GM12873 (cell line): Measurements from ENCODE around the gene SLC35F6.

Source experiments
- TF ChIP-seq, protein P1 (sequence below): IDR thresholded peaks from 2 replicates; pipeline ENCODE4 v1.5.1; 2012; ENCODE audit warnings: low read depth, mild to moderate bottlenecking, moderate library complexity, low read length, control low read depth; ENCODE audit not compliant: insufficient read depth; ENCODE audit errors: missing control alignments

The SLC35F6 gene

GRCh38 chr2:26724784-26725520 is 39.1 kb upstream of the SLC35F6 start:
- TF ChIP-seq, protein P1, sequence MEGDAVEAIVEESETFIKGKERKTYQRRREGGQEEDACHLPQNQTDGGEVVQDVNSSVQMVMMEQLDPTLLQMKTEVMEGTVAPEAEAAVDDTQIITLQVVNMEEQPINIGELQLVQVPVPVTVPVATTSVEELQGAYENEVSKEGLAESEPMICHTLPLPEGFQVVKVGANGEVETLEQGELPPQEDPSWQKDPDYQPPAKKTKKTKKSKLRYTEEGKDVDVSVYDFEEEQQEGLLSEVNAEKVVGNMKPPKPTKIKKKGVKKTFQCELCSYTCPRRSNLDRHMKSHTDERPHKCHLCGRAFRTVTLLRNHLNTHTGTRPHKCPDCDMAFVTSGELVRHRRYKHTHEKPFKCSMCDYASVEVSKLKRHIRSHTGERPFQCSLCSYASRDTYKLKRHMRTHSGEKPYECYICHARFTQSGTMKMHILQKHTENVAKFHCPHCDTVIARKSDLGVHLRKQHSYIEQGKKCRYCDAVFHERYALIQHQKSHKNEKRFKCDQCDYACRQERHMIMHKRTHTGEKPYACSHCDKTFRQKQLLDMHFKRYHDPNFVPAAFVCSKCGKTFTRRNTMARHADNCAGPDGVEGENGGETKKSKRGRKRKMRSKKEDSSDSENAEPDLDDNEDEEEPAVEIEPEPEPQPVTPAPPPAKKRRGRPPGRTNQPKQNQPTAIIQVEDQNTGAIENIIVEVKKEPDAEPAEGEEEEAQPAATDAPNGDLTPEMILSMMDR: no peak

DNA sequence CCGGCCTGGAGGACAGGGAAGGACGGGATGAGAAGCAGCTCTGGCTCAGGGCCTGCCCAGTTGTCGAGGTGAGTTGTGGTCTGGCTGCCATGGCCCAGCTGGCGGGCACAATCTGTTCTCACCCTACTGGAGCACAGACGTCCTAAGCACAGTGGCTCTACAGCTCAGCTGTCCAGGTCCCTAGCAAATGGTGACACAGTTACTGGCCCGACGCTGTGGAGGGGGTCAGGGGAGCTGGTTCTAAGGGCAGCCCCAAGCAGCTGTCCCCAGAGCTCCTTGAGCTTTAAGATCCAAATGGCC is 38.6 kb upstream of the SLC35F6 start:
- TF ChIP-seq, protein P1: no peak

DNA sequence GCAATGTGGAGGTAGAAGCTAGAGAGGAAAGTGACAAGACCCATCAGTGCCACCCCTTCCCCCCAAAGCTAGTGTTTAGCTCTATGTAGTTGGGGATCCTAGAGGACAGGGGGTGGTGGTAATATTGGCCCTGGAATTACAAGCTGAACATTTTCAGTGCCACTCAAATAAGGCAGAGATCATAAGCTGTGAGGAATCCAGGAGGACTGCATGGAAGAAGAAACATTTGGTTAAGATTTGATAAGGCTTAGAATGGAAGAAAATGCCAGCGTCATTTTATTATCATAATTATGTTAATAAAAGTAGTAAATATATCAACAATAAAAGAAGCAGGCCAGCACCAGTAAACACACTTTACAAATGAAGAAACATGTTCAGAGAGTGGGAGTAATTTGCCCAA is 37.9 kb upstream of the SLC35F6 start:
- TF ChIP-seq, protein P1: no peak

DNA sequence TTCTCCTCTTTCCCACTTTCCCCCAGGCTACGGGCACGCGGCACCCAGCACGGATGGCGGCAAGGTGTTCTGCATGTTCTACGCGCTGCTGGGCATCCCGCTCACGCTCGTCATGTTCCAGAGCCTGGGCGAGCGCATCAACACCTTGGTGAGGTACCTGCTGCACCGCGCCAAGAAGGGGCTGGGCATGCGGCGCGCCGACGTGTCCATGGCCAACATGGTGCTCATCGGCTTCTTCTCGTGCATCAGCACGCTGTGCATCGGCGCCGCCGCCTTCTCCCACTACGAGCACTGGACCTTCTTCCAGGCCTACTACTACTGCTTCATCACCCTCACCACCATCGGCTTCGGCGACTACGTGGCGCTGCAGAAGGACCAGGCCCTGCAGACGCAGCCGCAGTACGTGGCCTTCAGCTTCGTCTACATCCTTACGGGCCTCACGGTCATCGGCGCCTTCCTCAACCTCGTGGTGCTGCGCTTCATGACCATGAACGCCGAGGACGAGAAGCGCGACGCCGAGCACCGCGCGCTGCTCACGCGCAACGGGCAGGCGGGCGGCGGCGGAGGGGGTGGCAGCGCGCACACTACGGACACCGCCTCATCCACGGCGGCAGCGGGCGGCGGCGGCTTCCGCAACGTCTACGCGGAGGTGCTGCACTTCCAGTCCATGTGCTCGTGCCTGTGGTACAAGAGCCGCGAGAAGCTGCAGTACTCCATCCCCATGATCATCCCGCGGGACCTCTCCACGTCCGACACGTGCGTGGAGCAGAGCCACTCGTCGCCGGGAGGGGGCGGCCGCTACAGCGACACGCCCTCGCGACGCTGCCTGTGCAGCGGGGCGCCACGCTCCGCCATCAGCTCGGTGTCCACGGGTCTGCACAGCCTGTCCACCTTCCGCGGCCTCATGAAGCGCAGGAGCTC is 36.2 kb upstream of the SLC35F6 start:
- TF ChIP-seq, protein P1: no peak

DNA sequence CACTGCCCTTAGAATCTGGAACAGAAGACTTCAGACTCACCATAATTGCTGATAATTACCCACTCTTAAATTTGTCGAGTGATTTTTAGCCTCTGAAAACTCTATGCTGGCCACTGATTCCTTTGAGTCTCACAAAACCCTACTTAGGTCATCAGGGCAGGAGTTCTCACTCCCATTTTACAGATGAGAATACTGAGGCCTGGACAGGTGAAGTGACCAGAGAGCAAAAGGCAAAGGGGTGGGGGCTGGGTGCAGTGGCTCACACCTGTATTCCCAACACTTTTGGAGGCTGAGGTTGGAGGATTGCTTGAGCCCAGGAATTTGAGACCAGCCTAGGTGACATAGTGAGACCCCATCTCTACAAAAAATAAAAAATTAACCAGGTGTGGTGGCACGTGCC is 34.8 kb upstream of the SLC35F6 start:
- TF ChIP-seq, protein P1: no peak

- TF ChIP-seq, protein P1: no peak
Observed at GRCh38 chr2:26730549-26731344, 33.3 kb upstream of the SLC35F6 start.

DNA sequence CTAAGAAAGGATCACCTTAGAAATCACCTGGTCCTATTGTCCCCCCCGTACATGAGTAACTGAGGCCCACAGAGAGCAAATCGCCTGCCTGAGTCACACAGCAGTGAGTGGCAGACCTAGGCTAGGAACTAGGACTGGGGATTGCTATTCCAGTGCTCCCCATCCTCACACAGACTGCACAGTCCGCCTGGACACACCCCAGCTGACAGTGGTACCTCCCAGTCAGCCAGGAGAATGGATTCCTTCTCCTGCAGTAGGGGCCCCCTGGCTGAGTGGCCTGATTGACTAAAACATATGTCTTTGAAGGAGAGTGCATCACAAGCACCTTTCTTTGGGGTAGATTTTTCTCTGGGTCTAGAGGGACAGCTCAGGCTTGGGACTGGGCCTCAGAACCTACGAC is 32.4 kb upstream of the SLC35F6 start:
- TF ChIP-seq, protein P1: no peak
